Natural killer cell (primary cell): ENCODE results near the gene IGF2. TPM values are rescaled to one million over a fixed set of nuclear protein-coding genes. Genes with fewer than 3 reads are reported as not detected.

ENCODE experiments used
- ATAC-seq, 3 donors: fragments of 150-1000 bp in 2 of 3; fragments of 200-7000 bp in 1 of 3; cut with Tn5 transposase; 1 replicate in 1 of 3; 2 replicates in 2 of 3; pipeline ENCODE4 v1.10.0; 2021; ENCODE audit warnings: mild to moderate bottlenecking in 2 of 3, moderate library complexity in 2 of 3
- DNase-seq, 2 donors: peaks; one replicate each; pipeline versions ENCODE4 v3.0.0 to v3.0.0-alpha.2; 2013 to 2021; ENCODE audit warnings: mixed read lengths in 1 of 2
- H3K27ac ChIP-seq: one replicate; pipeline ENCODE4 v1.5.1; 2013; ENCODE audit warnings: mild to moderate bottlenecking, low read length
- H3K27me3 ChIP-seq: one replicate; pipeline ENCODE4 v1.6.1; 2013; ENCODE audit warnings: low read length; ENCODE audit not compliant: control insufficient read depth, insufficient read depth
- H3K36me3 ChIP-seq: one replicate; pipeline ENCODE4 v1.6.1; 2013; ENCODE audit warnings: low read length; ENCODE audit not compliant: control insufficient read depth, insufficient read depth
- H3K4me1 ChIP-seq: one replicate; pipeline ENCODE4 v1.6.1; 2013; ENCODE audit warnings: low read length; ENCODE audit not compliant: control insufficient read depth, insufficient read depth
- H3K4me3 ChIP-seq: one replicate; pipeline ENCODE4 v1.5.1; 2013; ENCODE audit warnings: low read length
- H3K9me3 ChIP-seq: one replicate; pipeline ENCODE4 v1.6.1; 2013; ENCODE audit warnings: low read length; ENCODE audit not compliant: control insufficient read depth, insufficient read depth
- H3K27ac Mint-ChIP-seq, 2 donors: one replicate each; pipeline ENCODE4 v1.8.0; 2022; ENCODE audit warnings: mild to moderate bottlenecking in 2 of 2, mixed read lengths in 2 of 2, moderate library complexity in 1 of 2
- H3K27me3 Mint-ChIP-seq, 2 donors: one replicate each; pipeline ENCODE4 v1.8.0; 2022; ENCODE audit warnings: low read depth in 2 of 2, mixed read lengths in 2 of 2
- H3K36me3 Mint-ChIP-seq: one replicate; pipeline ENCODE4 v1.8.0; 2022; ENCODE audit warnings: mixed read lengths
- H3K4me1 Mint-ChIP-seq, 2 donors: one replicate each; pipeline ENCODE4 v1.8.0; 2022; ENCODE audit warnings: mixed read lengths in 2 of 2
- H3K4me3 Mint-ChIP-seq: one replicate; pipeline ENCODE4 v1.8.0; 2022; ENCODE audit warnings: mild to moderate bottlenecking, moderate library complexity, mixed read lengths
- H3K9me3 Mint-ChIP-seq, 2 donors: one replicate each; pipeline ENCODE4 v1.8.0; 2022; ENCODE audit warnings: mixed read lengths in 2 of 2
- CTCF ChIP-seq: fragments of 200-600 bp; IDR thresholded peaks from one replicate; pipeline ENCODE4 v1.8.0; 2022; ENCODE audit warnings: antibody characterized with exemption
- WGBS: methylation state at CpG from one replicate; pipeline ENCODE4 v1.1.7; 2013; ENCODE audit warnings: missing lambda C conversion rate; ENCODE audit not compliant: insufficient coverage; 5-methylcytosine and 5-hydroxymethylcytosine counted together
- intact Hi-C: fragments of 100-400 bp; cut with micrococcal nuclease; formaldehyde crosslinking; loops from one replicate; pipeline ENCODE4 v1.14.2; 2022
- total RNA-seq, 4 donors: library from RNA; stranded (reverse); fragments of 120-200 nt in 1 of 4; gene quantifications; one replicate each; pipeline versions ENCODE4 v1.2.3 to v1.2.4, GENCODE V29; 2013 to 2022

The IGF2 gene
- total RNA-seq, 3 donors from 2014 or later (not counting 1 experiment from before 2014, with no cell fraction given), result not detected

GRCh38 chr11:2135018-2135569 is 4.1 kb downstream of the IGF2 start:
- Mint-ChIP-seq H3K27me3 (peaks cover 26 to 49% of the 10 kb centered on the region in 2 donors), H3K4me3 (no peak overlapping the region), H3K27ac (no peak overlapping the region), H3K36me3 (no peaks in the 10 kb centered on the region), H3K4me1 (peaks cover 0 to 11% of the 10 kb centered on the region in 2 donors), H3K9me3 (no peaks in the 10 kb centered on the region)
- intact Hi-C loops, result no loop called here
- 88% methylated on average over 26 of the region's 26 CpGs for WGBS
- no peak for TF ChIP-seq CTCF
- Histone ChIP-seq H3K4me1 (peaks cover 13% of the 10 kb centered on the region), H3K27ac (no peak overlapping the region), H3K9me3 (no peaks in the 10 kb centered on the region), H3K36me3 (no peaks in the 10 kb centered on the region), H3K4me3 (no peak overlapping the region), H3K27me3 (peaks cover 14% of the 10 kb centered on the region)
- DNase-seq, result no peak
- no peak for ATAC-seq

DNA sequence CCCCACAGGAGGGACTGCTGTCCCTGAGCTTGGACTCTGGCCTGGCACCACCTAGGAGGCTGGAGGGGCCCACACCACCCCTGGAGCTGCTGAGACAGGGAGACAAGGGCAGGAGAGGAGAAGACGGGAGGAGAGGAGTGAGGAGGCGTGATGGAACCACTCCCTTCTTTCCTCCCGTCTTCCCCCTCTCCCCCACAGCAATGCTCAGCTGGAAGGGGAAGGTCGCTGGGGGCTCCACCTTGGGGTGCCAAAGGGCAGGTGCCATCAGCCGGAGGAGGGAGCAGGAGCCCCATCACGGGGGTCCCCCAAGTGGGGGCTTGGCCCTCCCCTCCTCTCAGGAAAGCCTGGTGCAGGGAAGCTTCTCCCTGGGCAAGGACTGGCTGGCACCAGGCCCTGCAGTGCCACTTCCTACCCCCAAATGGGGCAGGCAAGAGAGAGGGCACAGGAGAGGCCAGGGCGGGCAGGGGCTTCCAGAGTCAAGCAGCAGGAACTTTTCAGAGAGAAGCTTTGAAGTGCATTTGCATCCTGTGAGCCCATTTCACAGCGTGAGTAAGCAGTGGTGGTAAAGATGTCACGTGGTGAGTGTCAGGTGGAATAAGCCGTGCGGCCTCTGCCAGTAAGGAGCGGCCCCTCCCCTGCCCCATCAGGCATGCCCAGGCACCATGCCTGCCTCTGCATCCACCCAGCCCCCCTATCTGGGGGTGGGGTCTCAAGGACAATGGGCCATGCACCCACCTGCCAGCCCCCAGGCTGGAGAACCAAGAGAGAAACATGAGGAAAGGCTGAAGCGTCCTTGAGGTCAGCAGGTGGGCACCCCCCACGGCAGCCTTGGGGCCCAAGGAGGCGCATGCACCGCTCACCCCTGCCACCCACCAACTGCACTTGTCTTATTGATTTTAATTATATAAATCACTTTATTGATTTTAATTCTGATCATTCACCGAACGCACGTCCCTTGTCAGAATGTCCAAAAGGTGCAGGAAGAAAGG is 4.9 kb downstream of the IGF2 start:
- no peaks in the 10 kb centered on the region for H3K36me3 Mint-ChIP-seq

GRCh38 chr11:2133241-2134021 is 5.8 kb downstream of the IGF2 start:
- H3K27ac Mint-ChIP-seq, result no peak overlapping the region
- H3K4me3 Mint-ChIP-seq, result no peak overlapping the region
- H3K27me3 ChIP-seq, result peaks cover 11% of the 10 kb centered on the region
- intact Hi-C loops, result no loop called here
- H3K4me1 ChIP-seq, result peaks cover 11% of the 10 kb centered on the region
- H3K27me3 Mint-ChIP-seq, result peaks cover 26 to 52% of the 10 kb centered on the region in 2 donors
- no peaks in the 10 kb centered on the region for H3K9me3 ChIP-seq
- H3K36me3 ChIP-seq, result peaks cover 9% of the 10 kb centered on the region
- no peak overlapping the region for H3K4me3 ChIP-seq
- no peak overlapping the region for H3K27ac ChIP-seq
- no peak for DNase-seq
- no peak for ATAC-seq
- H3K9me3 Mint-ChIP-seq, result no peaks in the 10 kb centered on the region
- TF ChIP-seq CTCF, result no peak
- no peaks in the 10 kb centered on the region for H3K36me3 Mint-ChIP-seq
- peaks cover 0 to 9% of the 10 kb centered on the region in 2 donors for H3K4me1 Mint-ChIP-seq
- 59% methylated on average over 33 of the region's 33 CpGs for WGBS

More for the DNA sequence above, 4.9 kb downstream of the IGF2 start:
- peaks cover 13% of the 10 kb centered on the region for H3K4me1 ChIP-seq
- Mint-ChIP-seq H3K9me3 (no peaks in the 10 kb centered on the region), H3K4me3 (no peak overlapping the region), H3K27ac (no peak overlapping the region), H3K4me1 (peaks cover 0 to 11% of the 10 kb centered on the region in 2 donors), H3K27me3 (peaks cover 26 to 49% of the 10 kb centered on the region in 2 donors)
- WGBS, result 76% methylated on average over 17 of the region's 19 CpGs
- ATAC-seq (no peak), DNase-seq (no peak)
- H3K9me3 ChIP-seq, result no peaks in the 10 kb centered on the region
- peaks cover 6% of the 10 kb centered on the region for H3K36me3 ChIP-seq
- H3K27me3 ChIP-seq, result peaks cover 11% of the 10 kb centered on the region
- no peak overlapping the region for H3K4me3 ChIP-seq
- no peak for TF ChIP-seq CTCF
- intact Hi-C loops, result no loop called here
- no peak overlapping the region for H3K27ac ChIP-seq
